H1 (cell line): ENCODE measurements around the gene CAV1. TPM values are rescaled to one million over a fixed set of nuclear protein-coding genes. Genes with fewer than 3 reads are reported as not detected.

Source experiments
- RXRA ChIP-seq: IDR thresholded peaks from 2 replicates; pipeline ENCODE4 v1.6.1; 2011; ENCODE audit warnings: low read depth, mild to moderate bottlenecking, low read length, moderate library complexity; ENCODE audit not compliant: insufficient read depth
- polyA plus RNA-seq, 7 experiments: library from polyadenylated mRNA; depleted of rRNA in 3 of 7; stranded (reverse) in 5 of 7; unstranded in 2 of 7; fragments of >200 nt in 5 of 7; fragments of 200-250 nt in 2 of 7; gene quantifications; 1 replicate in 5 of 7; 2 replicates in 1 of 7; 4 replicates in 1 of 7; pipeline versions ENCODE4 v1.2.1 to v1.2.3, GENCODE V29; 2011 to 2013; ENCODE audit warnings: missing spikeins in 2 of 7, mixed read lengths in 2 of 7
- total RNA-seq: library from RNA; stranded (reverse); fragmentation: NEBNext Ultra II Directional; extraction: Animal tissue kit (Norgen Biotek cat#: 25700); gene quantifications from 2 replicates; pipeline ENCODE4 v1.2.1, GENCODE V29; 2021
- TF ChIP-seq, protein P1 (sequence below): IDR thresholded peaks from 2 replicates; pipeline ENCODE4 v1.6.1; 2012; ENCODE audit warnings: inconsistent platforms
- TF ChIP-seq, protein P2 (sequence below): IDR thresholded peaks from 2 replicates; pipeline ENCODE4 v1.6.1; 2011; ENCODE audit warnings: low read length, improper control_type of control experiment

CAV1 gene
- total and polyA plus RNA-seq, 2 of the 8 experiments (the other 6 are each of a cell fraction or from before 2014, with no cell fraction given) = 16.3 to 21.8 TPM

DNA sequence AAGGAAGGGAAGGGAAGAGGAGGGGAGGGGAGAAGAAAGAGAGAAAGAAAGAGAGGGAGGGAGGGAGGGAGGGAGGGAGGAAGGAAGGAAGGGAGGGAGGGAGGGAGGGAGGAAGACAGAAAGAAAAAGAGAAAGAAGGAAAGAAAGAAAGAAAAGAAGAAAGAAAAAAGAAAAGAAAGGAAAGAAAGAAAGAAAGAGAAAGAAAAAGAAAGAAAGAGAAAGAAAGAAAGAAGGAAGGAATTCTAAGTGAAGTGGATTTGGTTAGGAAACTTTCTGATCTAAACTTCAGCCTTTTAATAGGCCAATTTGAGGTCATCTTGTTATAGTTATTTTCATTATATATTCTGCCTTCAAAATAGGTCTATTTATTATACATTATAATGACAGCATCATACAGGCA is 21.0 kb upstream of the CAV1 start (continued):
- TF ChIP-seq, protein P1, sequence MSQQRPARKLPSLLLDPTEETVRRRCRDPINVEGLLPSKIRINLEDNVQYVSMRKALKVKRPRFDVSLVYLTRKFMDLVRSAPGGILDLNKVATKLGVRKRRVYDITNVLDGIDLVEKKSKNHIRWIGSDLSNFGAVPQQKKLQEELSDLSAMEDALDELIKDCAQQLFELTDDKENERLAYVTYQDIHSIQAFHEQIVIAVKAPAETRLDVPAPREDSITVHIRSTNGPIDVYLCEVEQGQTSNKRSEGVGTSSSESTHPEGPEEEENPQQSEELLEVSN = no peak
- TF ChIP-seq, protein P2, sequence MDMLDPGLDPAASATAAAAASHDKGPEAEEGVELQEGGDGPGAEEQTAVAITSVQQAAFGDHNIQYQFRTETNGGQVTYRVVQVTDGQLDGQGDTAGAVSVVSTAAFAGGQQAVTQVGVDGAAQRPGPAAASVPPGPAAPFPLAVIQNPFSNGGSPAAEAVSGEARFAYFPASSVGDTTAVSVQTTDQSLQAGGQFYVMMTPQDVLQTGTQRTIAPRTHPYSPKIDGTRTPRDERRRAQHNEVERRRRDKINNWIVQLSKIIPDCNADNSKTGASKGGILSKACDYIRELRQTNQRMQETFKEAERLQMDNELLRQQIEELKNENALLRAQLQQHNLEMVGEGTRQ = no peak
- no peak for TF ChIP-seq RXRA
